GDM1 (cell line): Measurements from ENCODE around the gene IFI30.
A peak's percentile ranks its signal among the peaks of the same experiment; 100 is the strongest.
"Not testable (repeated sequence)": the region's sequence is repeated elsewhere in the genome, so short reads cannot be mapped to it uniquely, and the experiment has no call there.

Experiments
- DNase-seq: peaks from one replicate; lab custom pipeline; 2025; lab: John Stamatoyannopoulos, UW

IFI30 gene

GRCh38 chr19:18203408-18203862 is 29.8 kb downstream of the IFI30 start:
- DNase-seq: peak; percentile 35

GRCh38 chr19:18203863-18204393 is 30.3 kb downstream of the IFI30 start, which contains the start of gene RAB3A:
RAB3A (minus strand) TSS chr19:18204042; CDS start chr19:18202740, 1,302 bp downstream.
- peak; percentile 100 for DNase-seq

- peak; percentile 72 for DNase-seq
Measured at GRCh38 chr19:18204394-18205199, 31.0 kb downstream of the IFI30 start.

GRCh38 chr19:18205200-18205892 is 31.7 kb downstream of the IFI30 start:
- DNase-seq: peak; percentile 51

- no peak for DNase-seq
Measured at GRCh38 chr19:18206018-18206417, 32.4 kb downstream of the IFI30 start.

GRCh38 chr19:18208098-18208951 is 34.7 kb downstream of the IFI30 start:
- DNase-seq: no peak

- DNase-seq: not testable (repeated sequence)
Measured at GRCh38 chr19:18209912-18210311, 36.3 kb downstream of the IFI30 start.

GRCh38 chr19:18211683-18212082 is 38.1 kb downstream of the IFI30 start:
- DNase-seq: no peak

GRCh38 chr19:18214779-18215433 is 41.3 kb downstream of the IFI30 start:
- DNase-seq: no peak

GRCh38 chr19:18216789-18217188 is 43.2 kb downstream of the IFI30 start:
- DNase-seq: no peak

- DNase-seq: no peak
Measured at GRCh38 chr19:18218159-18218558, 44.5 kb downstream of the IFI30 start.

GRCh38 chr19:18218600-18218999 is 45.0 kb downstream of the IFI30 start:
- no peak for DNase-seq

- DNase-seq: no peak
Measured at GRCh38 chr19:18219911-18220631, 46.5 kb downstream of the IFI30 start.

GRCh38 chr19:18220632-18221275 is 47.1 kb downstream of the IFI30 start:
- DNase-seq: no peak

- DNase-seq: no peak
Measured at GRCh38 chr19:18221815-18222725, 48.5 kb downstream of the IFI30 start.

- DNase-seq: peak; percentile 13
Measured at GRCh38 chr19:18223860-18224524, 50.4 kb downstream of the IFI30 start.

GRCh38 chr19:18224525-18225354 is 51.1 kb downstream of the IFI30 start:
- peak; percentile 95 for DNase-seq

GRCh38 chr19:18225355-18225701 is 51.7 kb downstream of the IFI30 start:
- no peak for DNase-seq
